Raji (cell line): ENCODE results near the gene GNB1.

Experiments
- POLR2A ChIP-seq: IDR thresholded peaks from 2 replicates; pipeline ENCODE4 v1.6.1; 2011; ENCODE audit warnings: low read depth, low read length, control low read depth; ENCODE audit not compliant: insufficient read depth

Gene GNB1

DNA sequence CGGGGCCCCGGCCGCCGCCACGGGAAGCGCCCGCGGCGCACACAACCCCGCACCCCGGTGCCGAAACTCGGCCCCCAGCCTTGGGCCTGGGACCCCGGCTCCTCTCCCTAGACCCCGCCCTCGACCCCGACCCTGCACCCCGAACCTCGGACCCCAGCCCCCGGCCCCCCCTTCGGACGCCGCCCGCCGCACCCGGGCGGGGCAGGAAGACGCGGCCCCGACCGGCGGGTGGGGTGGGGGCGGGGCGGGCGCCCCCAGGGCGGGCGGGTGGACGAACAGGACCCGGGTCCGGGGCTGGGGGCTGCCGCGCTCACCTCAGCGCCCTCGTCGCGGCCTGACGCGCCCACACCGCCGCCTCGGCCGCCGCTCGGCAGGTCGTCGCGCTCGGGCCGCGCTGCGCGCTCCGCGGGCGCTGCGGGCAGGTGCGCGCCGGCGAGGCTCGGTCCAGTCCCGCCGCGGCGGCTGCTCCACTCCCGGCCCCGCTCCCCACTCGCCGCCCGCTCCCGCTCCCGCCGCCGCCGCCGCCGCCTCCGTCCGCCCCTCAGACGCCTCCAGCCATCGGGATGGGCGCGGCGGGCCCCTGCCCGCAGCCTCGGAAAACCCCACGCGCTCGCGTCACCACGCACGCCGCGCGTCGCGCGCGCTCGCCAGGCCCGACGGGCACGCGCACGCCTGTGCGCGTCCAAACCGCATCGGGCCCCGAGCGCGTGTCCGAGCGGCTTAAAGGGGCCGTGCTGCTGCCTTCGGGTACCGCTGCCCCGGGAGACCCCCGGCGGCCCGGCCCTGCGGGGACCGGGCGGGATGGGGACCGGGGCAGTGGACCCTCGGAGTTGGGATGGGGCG lies at the start of gene GNB1:
Gene GNB1, minus strand, starts transcription at position 582 of the 843 bp plus-strand sequence. CDS start 65,634 bp downstream, outside the sequence.
- peak; percentile 71 for TF ChIP-seq POLR2A

DNA sequence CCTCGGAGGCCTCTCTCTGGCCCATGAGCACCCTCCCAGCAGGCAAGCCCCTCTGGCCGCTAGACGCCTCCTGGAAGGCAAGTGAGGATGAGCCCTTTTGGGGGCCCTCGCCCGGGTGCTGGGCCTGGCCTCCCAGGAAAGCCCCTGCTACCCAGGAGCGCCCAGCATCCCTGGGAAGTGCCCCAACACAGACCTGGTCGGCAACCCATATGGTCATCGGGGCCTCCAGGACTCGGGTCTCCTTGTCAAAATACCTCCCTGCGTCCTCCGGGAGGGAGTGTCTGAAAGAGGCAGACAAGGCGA lies 49.2 kb upstream of the GNB1 start:
- TF ChIP-seq POLR2A: no peak

DNA sequence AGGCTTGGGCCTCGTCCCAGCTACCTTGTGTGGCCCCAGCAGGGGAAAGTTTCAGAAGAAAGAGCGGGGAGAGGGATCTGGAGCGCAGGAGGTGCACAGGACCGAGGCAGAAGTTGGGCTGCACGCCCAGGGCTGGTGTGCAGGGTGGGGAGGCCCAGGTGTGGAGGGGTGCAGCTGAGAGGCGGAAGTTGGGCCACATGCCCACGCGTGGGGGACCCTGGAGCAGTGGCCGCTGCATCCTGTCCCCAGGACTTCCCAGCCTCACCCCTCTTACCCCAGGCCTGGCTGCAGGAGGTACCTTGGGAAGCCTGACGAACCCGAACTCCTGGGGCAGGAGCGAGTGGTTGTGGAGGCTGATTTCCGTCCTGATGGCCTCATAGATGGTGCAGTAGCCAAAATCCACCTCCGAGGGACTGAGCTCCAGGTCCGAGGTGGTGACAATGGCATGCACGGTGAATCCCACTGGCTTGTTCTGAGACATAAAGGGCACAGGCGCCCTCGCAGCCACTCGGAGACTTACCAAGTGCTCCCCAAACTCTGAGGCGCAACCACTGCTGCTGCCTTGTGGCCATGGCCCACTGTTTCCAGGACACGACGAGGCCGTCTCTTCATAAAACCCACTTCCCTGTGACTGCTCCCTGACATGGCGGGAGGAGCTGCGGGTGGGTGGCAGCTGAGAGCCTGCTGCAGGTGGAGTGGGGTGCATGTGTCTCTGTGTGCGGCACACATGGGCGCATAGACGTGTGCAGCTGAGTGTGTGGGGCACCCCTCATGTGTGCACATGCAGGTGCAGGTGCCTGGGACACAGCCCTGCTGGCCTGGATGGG lies 48.6 kb upstream of the GNB1 start:
- TF ChIP-seq POLR2A: no peak

DNA sequence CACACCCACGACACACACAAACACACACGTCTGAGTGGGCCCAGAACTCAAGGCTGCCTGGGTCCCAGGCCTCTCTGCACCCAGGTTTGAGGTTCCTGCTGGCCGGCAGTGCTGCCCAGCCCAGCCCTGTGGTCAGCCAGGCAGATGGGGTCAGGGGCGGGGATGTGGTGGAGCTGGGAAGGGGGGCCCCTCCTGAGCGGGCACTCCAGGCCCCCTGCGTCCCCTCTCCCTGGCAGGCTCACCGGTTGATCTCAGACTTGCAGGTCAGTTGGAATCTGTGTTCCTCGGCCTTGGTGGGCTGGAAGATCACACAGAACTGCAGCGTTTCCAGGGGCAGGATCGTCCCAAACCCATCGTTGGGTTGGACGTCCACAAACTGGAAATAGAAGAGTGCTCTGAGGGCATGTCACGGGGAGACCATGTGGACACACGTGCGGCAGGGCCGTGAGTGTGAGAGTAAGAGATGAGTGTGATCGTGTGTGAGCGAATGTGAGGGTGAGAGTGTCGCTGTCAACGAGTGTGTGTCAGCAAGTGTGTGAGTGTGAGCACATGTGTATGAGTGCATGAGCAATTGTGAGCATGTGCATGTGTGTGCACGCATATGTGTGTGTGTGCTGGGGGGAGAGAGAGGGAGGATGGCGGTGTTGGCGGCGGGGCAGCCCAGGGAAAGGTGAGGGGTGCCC lies 47.9 kb upstream of the GNB1 start:
- TF ChIP-seq POLR2A: no peak

DNA sequence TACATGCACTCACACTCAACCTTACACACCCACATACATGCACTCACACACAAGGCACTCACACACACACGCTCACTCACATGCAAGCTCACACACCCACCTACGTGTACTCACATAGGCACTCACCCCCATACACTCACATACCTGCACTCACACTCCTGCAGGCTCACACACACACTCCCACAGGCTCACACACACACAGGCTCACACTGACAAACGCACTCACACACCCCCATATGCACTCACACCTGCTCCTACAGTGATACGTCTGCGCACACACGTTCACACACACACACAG lies 47.3 kb upstream of the GNB1 start:
- no peak for TF ChIP-seq POLR2A

DNA sequence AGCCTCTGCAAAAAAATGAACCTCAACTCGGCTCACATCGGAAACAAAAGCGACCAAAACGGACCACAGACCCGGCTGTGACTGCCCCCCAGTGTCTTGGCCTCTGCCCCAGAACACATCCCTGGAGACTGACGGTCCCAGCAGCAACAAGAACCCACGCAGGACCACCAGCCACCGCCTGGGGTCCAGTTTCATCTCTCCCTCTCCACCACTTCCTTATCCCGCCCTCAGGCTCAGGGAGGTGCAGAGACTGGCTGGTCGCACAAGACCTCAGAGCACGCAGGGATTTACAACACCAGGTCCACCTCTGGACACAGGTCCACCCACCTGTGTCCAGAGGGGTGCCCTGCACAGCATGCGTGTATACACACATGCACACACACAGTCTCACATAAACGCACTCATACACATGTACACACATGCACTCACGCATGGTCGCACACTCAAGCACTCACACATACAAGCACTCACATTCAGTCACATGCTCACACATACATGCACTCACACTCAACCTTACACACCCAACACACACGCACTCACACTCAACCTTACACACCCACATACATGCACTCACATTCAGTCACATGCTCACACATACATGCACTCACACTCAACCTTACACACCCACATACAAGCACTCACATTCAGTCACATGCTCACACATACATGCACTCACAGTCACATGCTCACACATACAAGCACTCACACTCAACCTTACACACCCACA lies 46.8 kb upstream of the GNB1 start:
- TF ChIP-seq POLR2A: no peak

DNA sequence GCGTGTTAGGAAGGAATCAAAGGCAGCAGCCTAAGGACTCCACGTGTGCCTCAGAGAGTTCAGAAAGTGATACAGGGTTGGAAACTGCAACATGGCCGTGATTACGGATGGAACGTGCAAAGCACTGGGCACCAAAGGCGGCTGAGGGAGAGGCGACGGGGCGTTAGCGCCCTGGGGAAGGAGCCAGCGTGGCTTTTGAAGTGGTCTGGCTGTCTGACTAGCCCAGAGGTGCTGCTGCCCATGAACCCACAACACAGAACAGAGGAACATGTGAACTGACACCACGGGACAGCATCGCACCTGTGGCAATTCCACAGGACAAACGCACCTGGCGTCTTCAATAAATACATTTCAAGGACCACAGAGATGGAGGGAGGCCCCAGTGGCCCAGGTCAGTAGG lies 46.2 kb upstream of the GNB1 start:
- no peak for TF ChIP-seq POLR2A

DNA sequence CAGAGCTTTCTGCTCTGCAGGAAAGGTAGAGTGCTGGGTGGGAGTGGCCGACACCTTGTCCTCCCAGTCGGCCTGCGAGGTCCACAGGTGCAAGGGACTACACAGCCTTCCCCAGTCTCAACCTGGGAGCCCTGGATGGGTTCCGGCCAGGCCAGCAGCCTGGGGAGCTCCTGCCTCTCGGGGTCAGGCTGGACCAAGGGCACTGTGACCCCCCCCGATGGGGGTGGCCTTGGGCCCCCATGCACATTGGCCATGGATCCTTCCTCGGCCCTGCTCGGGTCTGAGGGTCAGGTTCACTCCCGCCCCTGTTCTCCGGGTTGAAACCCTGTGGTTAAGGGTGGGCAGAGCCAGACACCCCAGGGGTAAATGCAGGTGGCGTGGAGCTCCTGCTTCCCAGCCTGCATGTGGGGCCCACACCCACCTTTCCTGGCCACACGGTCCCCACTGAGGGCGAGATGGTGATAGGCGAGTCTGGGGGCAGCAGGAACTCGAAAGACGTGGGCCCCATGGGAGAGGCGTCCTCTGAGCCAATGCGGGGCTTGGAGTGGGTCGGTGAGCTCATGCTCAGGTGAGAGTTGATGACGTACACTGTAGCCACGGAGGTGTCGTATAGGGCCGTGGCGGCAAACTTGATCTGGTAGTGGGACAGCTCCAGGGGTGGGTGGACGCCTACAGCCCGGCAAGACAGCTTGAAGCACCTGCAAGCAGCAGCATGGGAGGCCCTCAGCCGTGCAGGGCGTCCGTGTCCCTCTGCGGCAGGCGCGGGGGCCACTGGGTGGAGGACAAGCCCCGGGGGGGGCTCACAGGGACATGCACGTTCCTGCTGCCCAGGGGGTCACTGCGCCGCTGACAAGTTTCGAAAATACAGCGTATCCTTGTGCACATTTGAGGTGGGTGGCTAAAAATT lies 39.0 kb upstream of the GNB1 start:
- TF ChIP-seq POLR2A: no peak

DNA sequence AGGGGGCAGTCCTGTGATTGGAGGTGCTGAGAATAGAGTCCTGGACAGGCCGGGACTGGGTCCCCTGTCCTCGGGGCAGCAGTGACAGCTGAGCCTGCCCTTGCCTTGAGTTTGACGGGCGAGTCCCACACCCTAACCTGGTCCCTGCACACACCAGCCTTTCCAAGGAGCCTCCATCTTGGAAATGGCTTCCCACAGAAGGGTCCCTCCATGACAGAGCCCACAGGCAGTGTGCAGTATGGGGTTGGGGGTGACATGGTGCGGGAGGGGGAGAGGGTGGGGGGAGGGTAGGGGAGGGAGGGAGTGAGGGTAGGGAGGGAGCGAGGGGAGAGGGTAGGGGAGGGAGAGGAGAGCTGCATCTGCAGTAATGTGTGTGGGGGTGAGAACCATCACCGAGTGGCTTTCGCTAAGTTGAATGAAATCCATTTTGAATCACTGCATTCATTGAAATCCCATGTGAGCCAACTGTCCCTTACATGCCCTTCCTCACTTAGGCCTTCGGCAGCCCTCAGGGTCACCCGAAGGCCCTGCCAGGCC lies 38.3 kb upstream of the GNB1 start:
- TF ChIP-seq POLR2A: no peak

DNA sequence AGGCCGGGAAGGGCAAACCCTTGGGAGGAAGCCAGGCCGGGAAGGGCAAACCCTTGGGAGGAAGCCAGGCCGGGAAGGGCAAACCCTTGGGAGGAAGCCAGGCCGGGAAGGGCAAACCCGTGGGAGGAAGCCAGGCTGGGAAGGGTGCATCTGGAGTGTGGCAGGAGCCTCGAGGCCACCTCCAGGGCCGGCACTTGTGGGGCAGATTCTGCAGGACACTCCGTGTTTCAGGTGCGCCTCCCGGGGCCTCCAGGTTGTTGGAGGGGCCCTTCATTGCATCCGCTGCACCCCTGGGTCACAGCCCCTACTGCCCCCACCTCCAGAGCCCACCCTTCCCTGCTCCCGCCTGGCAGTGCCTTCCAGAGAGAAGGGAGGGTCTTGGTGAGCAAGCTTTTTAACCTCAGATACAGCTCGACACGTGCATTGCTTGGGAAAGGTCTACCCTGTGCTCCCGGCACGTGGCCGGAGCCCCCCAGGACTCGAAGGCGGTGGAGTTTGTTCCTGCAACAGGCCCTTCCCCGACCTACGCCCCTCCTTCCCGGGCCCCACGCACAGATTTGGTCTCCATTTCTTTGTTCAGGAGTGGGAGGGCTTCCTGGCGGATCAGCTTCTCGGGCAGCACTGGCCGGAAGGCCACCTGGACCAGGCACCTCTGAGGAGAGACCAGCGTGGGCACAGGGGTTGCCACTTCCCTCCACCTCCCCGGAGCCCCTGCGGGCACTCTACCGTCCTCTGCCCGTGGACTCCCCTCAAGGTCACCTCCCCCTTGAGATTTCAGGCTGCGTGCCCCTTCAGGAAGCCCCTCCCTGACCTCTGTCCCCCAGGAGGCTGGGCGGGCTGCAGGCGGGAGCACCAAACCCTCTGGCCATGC lies 37.6 kb upstream of the GNB1 start:
- no peak for TF ChIP-seq POLR2A

DNA sequence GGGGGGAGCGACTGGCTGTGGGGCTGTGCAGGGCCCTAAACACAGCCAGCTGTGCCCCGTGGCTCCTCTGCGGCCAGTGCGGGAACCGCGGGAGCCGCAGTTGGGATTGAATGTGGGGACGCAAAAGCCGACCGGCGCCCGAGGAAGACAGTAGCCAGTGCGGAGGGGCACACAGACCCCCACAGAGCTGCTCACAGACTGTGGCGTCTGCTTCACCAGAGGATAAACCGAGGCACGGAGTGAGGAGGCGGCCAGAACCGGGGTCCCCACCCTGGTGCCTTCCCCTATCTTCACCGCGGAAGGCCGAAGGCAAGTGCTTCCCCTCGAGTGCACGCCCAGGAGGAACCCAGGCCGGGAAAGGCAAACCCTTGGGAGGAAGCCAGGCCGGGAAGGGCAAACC lies 36.9 kb upstream of the GNB1 start:
- no peak for TF ChIP-seq POLR2A

DNA sequence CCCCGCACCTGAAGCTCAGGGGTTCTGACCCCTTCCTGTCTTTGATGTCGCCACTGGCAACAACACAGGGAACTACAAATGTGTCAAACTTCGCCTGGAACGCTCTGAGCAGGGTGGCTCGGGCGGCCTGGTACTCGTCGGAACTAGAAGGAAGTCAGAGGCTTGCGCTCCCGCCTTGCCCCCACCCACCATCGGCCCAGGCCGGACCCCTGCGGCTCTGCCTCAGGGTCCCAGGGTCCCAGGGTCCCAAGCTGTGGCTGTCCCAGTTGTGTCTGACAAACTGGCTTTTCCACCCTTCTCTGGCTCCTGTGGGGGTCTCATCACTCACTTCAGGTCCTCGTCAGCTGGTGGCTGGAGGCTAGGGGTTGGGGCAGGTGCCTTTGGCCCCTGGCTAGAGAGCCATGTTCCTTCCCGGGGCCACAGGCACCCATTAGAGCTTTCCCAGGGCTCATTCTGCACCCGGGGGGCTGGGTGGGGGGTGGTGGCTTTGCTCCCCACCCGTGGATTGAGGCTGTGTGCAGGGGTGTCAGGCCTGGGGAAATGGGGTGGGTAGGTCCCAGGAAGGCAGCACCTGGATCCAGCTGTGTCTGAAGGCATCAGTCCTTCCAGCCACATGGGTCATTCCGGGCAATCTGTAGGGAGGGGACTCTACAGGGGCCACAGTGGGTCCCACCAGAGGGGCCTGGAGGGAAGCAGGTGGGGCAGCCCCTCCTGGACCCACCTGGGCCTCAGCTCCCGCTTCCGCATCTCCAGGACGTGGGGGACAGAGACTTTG lies 36.2 kb upstream of the GNB1 start:
- no peak for TF ChIP-seq POLR2A
